Measurements from ENCODE around the gene LRRC4.

LRRC4 gene

GRCh38 chr7:128040205-128040604, 9.0 kb upstream of the LRRC4 start:
- DNase-seq (ENCODE audit: low read depth in 1 of 2, low spot score in 1 of 2): no peak
- no peak overlapping the region for H3K27ac ChIP-seq (replicated peaks)
- no peak for TF ChIP-seq CTCF (IDR thresholded peaks at IDR 0.05; ENCODE audit: insufficient read depth, low read length)
- TF ChIP-seq REST (IDR thresholded peaks at IDR 0.05; ENCODE audit: insufficient replicate concordance, low read depth): no peak
- no peak for TF ChIP-seq GABPA (IDR thresholded peaks at IDR 0.05; ENCODE audit: low read depth)
- TF ChIP-seq POLR2AphosphoS5 (IDR thresholded peaks at IDR 0.05; ENCODE audit: low read depth): no peak
- TF ChIP-seq SPI1 (IDR thresholded peaks at IDR 0.05; ENCODE audit: borderline replicate concordance, low read depth): no peak
- no peaks in the 10 kb centered on the region for H3K27me3 ChIP-seq (ENCODE audit: insufficient read depth, poor library complexity, severe bottlenecking)
- no peak overlapping the region for H3K4me3 ChIP-seq (replicated peaks; ENCODE audit: insufficient read depth, low read length)

DNA sequence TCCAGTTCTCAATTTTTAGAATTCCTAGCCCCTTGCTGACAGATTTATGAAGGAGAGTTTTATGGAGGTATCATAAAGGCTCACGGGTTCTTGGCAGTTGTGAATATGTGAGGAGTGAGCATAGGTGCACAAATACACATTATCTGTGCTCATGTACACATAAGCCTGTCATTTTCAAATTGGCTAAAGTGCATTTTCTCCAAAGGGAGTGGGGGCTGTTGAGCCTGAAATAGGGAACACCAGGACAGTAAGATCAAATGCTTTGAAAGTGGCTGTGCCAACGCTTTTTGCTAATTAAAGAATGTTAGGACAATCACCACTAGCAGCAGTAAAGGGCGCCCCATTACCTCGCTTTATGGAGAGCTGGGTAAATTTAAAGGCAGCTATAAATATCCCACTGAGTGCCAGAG, 8.3 kb upstream of the LRRC4 start:
- DNase-seq (ENCODE audit: low read depth in 1 of 2, low spot score in 1 of 2): no peak
- no peak overlapping the region for H3K4me3 ChIP-seq (replicated peaks; ENCODE audit: insufficient read depth, low read length)
- no peaks in the 10 kb centered on the region for H3K27me3 ChIP-seq (ENCODE audit: insufficient read depth, poor library complexity, severe bottlenecking)
- TF ChIP-seq SPI1 (IDR thresholded peaks at IDR 0.05; ENCODE audit: borderline replicate concordance, low read depth): no peak
- TF ChIP-seq CTCF (IDR thresholded peaks at IDR 0.05; ENCODE audit: insufficient read depth, low read length): no peak
- TF ChIP-seq POLR2AphosphoS5 (IDR thresholded peaks at IDR 0.05; ENCODE audit: low read depth): no peak
- TF ChIP-seq REST (IDR thresholded peaks at IDR 0.05; ENCODE audit: insufficient replicate concordance, low read depth): no peak
- no peak for TF ChIP-seq GABPA (IDR thresholded peaks at IDR 0.05; ENCODE audit: low read depth)
- no peak overlapping the region for H3K27ac ChIP-seq (replicated peaks)

- H3K4me3 ChIP-seq (replicated peaks; ENCODE audit: insufficient read depth, low read length): no peak overlapping the region
- no peak for TF ChIP-seq POLR2AphosphoS5 (IDR thresholded peaks at IDR 0.05; ENCODE audit: low read depth)
- no peak for TF ChIP-seq REST (IDR thresholded peaks at IDR 0.05; ENCODE audit: insufficient replicate concordance, low read depth)
- no peak for TF ChIP-seq SPI1 (IDR thresholded peaks at IDR 0.05; ENCODE audit: borderline replicate concordance, low read depth)
- no peak for TF ChIP-seq CTCF (IDR thresholded peaks at IDR 0.05; ENCODE audit: insufficient read depth, low read length)
- no peak for TF ChIP-seq GABPA (IDR thresholded peaks at IDR 0.05; ENCODE audit: low read depth)
- DNase-seq (ENCODE audit: low read depth in 1 of 2, low spot score in 1 of 2): no peak
- H3K27me3 ChIP-seq (ENCODE audit: insufficient read depth, poor library complexity, severe bottlenecking): no peaks in the 10 kb centered on the region
- H3K27ac ChIP-seq (replicated peaks): no peak overlapping the region
Measured at GRCh38 chr7:128037880-128038619, 6.8 kb upstream of the LRRC4 start.
